ENCODE results near the gene KIRREL3.

DNA sequence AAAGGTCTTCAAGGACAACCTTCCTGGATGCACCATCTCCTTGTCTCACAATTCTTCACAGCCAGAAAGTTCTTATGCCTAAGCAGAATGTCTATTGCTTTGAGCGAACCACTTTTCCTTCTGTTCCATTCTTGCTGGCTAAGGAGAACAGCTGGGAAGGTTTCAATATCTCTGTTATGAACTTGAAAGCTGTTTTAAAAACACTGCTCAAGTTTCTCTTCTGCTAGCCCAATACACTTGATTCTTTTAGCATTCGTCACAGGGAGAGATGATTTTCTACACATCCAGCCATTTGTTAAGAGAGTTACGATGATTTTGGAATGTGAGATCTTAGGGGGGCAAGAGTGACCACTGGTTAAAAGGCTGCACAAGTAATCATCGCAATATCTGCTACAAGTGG lies 249.3 kb downstream of the KIRREL3 start:
- no peak for TF ChIP-seq POLR2A (IDR thresholded peaks at IDR 0.05)
- no peak for TF ChIP-seq CTCF (IDR thresholded peaks at IDR 0.05)
- TF ChIP-seq POLR2AphosphoS5 (IDR thresholded peaks at IDR 0.05), result no peak

Measured in prostate gland (tissue), 2 donors.